GM23338 (cell line): ENCODE data around the gene ECD. TPM values are rescaled to one million over a fixed set of nuclear protein-coding genes. Genes with fewer than 3 reads are reported as not detected.

Source experiments
- ATAC-seq: fragments of 200-7000 bp; cut with Tn5 transposase; 3 replicates; pipeline ENCODE4 v1.9.1; 2020
- DNase-seq: peaks from one replicate; pipeline ENCODE4 v3.0.0-alpha.2; 2015; ENCODE audit warnings: low spot score
- H2AFZ ChIP-seq: fragments of 200-600 bp; sonication (generic); 2 replicates; pipeline ENCODE4 v1.8.0; 2016; ENCODE audit warnings: antibody characterized with exemption, mild to moderate bottlenecking, moderate library complexity
- H3F3A ChIP-seq: fragments of 200-600 bp; sonication (generic); replicated peaks from 2 replicates; pipeline ENCODE4 v1.8.0; 2017; ENCODE audit warnings: antibody characterized with exemption, mixed run types, low read depth
- H3K27ac ChIP-seq: fragments of 200-600 bp; sonication (generic); 2 replicates; pipeline ENCODE4 v1.6.1; 2016; ENCODE audit warnings: low read depth
- H3K27me3 ChIP-seq: fragments of 200-600 bp; sonication (generic); 2 replicates; pipeline ENCODE4 v1.8.0; 2016; ENCODE audit warnings: mild to moderate bottlenecking, mixed run types, moderate library complexity; ENCODE audit not compliant: insufficient read depth
- H3K36me3 ChIP-seq: fragments of 200-600 bp; sonication (generic); 2 replicates; pipeline ENCODE4 v1.8.0; 2016; ENCODE audit warnings: mild to moderate bottlenecking; ENCODE audit not compliant: insufficient read depth
- H3K4me1 ChIP-seq: fragments of 200-600 bp; sonication (generic); 2 replicates; pipeline ENCODE4 v1.8.0; 2016; ENCODE audit warnings: mild to moderate bottlenecking, moderate library complexity; ENCODE audit not compliant: insufficient read depth
- H3K4me2 ChIP-seq: fragments of 200-600 bp; sonication (generic); 2 replicates; pipeline ENCODE4 v1.7.1; 2017; ENCODE audit warnings: mixed run types
- H3K4me3 ChIP-seq: fragments of 200-600 bp; sonication (generic); 2 replicates; pipeline ENCODE4 v1.6.1; 2016; ENCODE audit warnings: mixed run types
- H3K79me2 ChIP-seq: fragments of 200-600 bp; sonication (generic); replicated peaks from 2 replicates; pipeline ENCODE4 v1.8.0; 2017; ENCODE audit warnings: mild to moderate bottlenecking; ENCODE audit not compliant: insufficient read depth
- H3K9me2 ChIP-seq: fragments of 200-600 bp; sonication (generic); 2 replicates; pipeline ENCODE4 v1.8.0; 2017; ENCODE audit not compliant: insufficient read depth
- H4K20me1 ChIP-seq: fragments of 200-600 bp; sonication (generic); replicated peaks from 2 replicates; pipeline ENCODE4 v1.8.0; 2017; ENCODE audit warnings: mild to moderate bottlenecking; ENCODE audit not compliant: insufficient read depth
- H3K27ac Mint-ChIP-seq: 2 replicates; pipeline ENCODE4 v1.8.0; 2020; ENCODE audit warnings: inconsistent platforms, mild to moderate bottlenecking, moderate library complexity, mixed read lengths
- H3K27me3 Mint-ChIP-seq: 3 replicates; pipeline ENCODE4 v1.8.0; 2022; ENCODE audit warnings: low read depth, mild to moderate bottlenecking, moderate library complexity, mixed read lengths, inconsistent platforms; ENCODE audit not compliant: insufficient read depth, poor library complexity
- H3K36me3 Mint-ChIP-seq: 3 replicates; pipeline ENCODE4 v1.8.0; 2021; ENCODE audit warnings: low read depth, mild to moderate bottlenecking, inconsistent platforms, moderate library complexity, mixed read lengths
- H3K4me1 Mint-ChIP-seq: 3 replicates; pipeline ENCODE4 v1.8.0; 2020; ENCODE audit warnings: mild to moderate bottlenecking, inconsistent platforms, mixed read lengths
- H3K4me3 Mint-ChIP-seq: 3 replicates; pipeline ENCODE4 v1.8.0; 2021; ENCODE audit warnings: moderate library complexity, mild to moderate bottlenecking, inconsistent platforms, mixed read lengths
- H3K9me3 Mint-ChIP-seq: 3 replicates; pipeline ENCODE4 v1.8.0; 2020; ENCODE audit warnings: moderate library complexity, mild to moderate bottlenecking, inconsistent platforms, mixed read lengths
- CREB1 ChIP-seq: fragments of 250-450 bp; sonication (Bioruptor Pico); IDR thresholded peaks from 2 replicates; pipeline ENCODE4 v1.5.0; 2020; ENCODE audit warnings: low read depth, mild to moderate bottlenecking, moderate library complexity
- CTCF ChIP-seq, 2 experiments: fragments of 200-600 bp in 1 of 2; sonication (generic) in 1 of 2; conservative IDR thresholded peaks; 2 replicates each; pipeline versions ENCODE4 v1.5.1 to v1.6.1; 2016 to 2017; ENCODE audit warnings: antibody characterized with exemption in 2 of 2, low read depth in 2 of 2, mild to moderate bottlenecking in 2 of 2, moderate library complexity in 1 of 2
- ETS1 ChIP-seq: IDR thresholded peaks from 2 replicates; pipeline ENCODE4 v1.6.1; 2016; ENCODE audit warnings: antibody characterized with exemption
- EZH2 ChIP-seq: fragments of 200-600 bp; sonication (generic); IDR thresholded peaks from one replicate; pipeline ENCODE4 v1.8.0; 2017; ENCODE audit warnings: antibody characterized with exemption, mild to moderate bottlenecking, low read depth; ENCODE audit not compliant: unreplicated experiment
- EZH2phosphoT487 ChIP-seq: fragments of 200-600 bp; sonication (generic); IDR thresholded peaks from one replicate; pipeline ENCODE4 v1.8.1; 2018; ENCODE audit warnings: antibody characterized with exemption; ENCODE audit not compliant: unreplicated experiment
- JUNB ChIP-seq: IDR thresholded peaks from one replicate; pipeline ENCODE4 v1.6.1; 2016; ENCODE audit warnings: antibody characterized with exemption; ENCODE audit not compliant: unreplicated experiment
- NANOG ChIP-seq: IDR thresholded peaks from 2 replicates; pipeline ENCODE4 v1.6.1; 2016; ENCODE audit warnings: antibody characterized with exemption, borderline replicate concordance
- POLR2AphosphoS5 ChIP-seq: IDR thresholded peaks from 2 replicates; pipeline ENCODE4 v1.6.1; 2016; ENCODE audit warnings: antibody characterized with exemption, low read depth
- STAT1 ChIP-seq: IDR thresholded peaks from one replicate; pipeline ENCODE4 v1.6.1; 2016; ENCODE audit warnings: antibody characterized with exemption; ENCODE audit not compliant: unreplicated experiment
- ZNF114 ChIP-seq: fragments of 250-450 bp; sonication (Bioruptor Pico); IDR thresholded peaks from 2 replicates; pipeline ENCODE4 v1.5.0; 2020; ENCODE audit warnings: mild to moderate bottlenecking, moderate library complexity
- ZNF331 ChIP-seq: fragments of 250-450 bp; sonication (Bioruptor Pico); IDR thresholded peaks from 2 replicates; pipeline ENCODE4 v1.5.0; 2020; ENCODE audit warnings: low read depth, mild to moderate bottlenecking, moderate library complexity
- ZNF462 ChIP-seq: fragments of 250-450 bp; sonication (Bioruptor Pico); IDR thresholded peaks from 2 replicates; pipeline ENCODE4 v1.5.0; 2020; ENCODE audit warnings: mild to moderate bottlenecking, moderate library complexity
- polyA plus RNA-seq: library from polyadenylated mRNA; unstranded; fragments of >200 nt; fragmentation: Nextera tagmentation; extraction: Ambion mirVana; gene quantifications from 2 replicates; pipeline ENCODE4 v1.2.1, GENCODE V29; 2016
- total RNA-seq: library from RNA; depleted of rRNA; stranded (reverse); fragments of >200 nt; shearing (Covaris generic); gene quantifications from 2 replicates; pipeline ENCODE4 v1.2.3, GENCODE V29; 2014
- TF ChIP-seq, protein P1 (sequence below): IDR thresholded peaks from one replicate; pipeline ENCODE4 v1.6.1; 2018; ENCODE audit warnings: antibody characterized with exemption; ENCODE audit not compliant: unreplicated experiment

The ECD gene
- total and polyA plus RNA-seq, 2 experiments from 2014 or later = 37.8 to 56.6 TPM

- H3K36me3 ChIP-seq = peaks cover 28% of the 10 kb centered on the region
These were observed 28.6 kb downstream of the ECD start for GRCh38 chr10:73139251-73139650.

More at GRCh38 chr10:73139251-73139650, 28.6 kb downstream of the ECD start:
- Mint-ChIP-seq H3K27ac (no peak overlapping the region), H3K36me3 (peaks cover 57% of the 10 kb centered on the region), H3K27me3 (no peaks in the 10 kb centered on the region), H3K4me1 (no peaks in the 10 kb centered on the region), H3K4me3 (no peak overlapping the region), H3K9me3 (no peaks in the 10 kb centered on the region)
- no peaks in the 10 kb centered on the region for H3K27me3 ChIP-seq
- H3K9me2 ChIP-seq = no peaks in the 10 kb centered on the region
- H4K20me1 ChIP-seq = peaks cover 7% of the 10 kb centered on the region
- H3K4me1 ChIP-seq = no peaks in the 10 kb centered on the region
- no peak for DNase-seq
- no peak for TF ChIP-seq STAT1
- no peak for TF ChIP-seq EZH2
- TF ChIP-seq ETS1 = no peak
- TF ChIP-seq EZH2phosphoT487 = no peak
- no peak for TF ChIP-seq ZNF114 (CRISPR knock-in tag)
- no peak for TF ChIP-seq JUNB
- no peak for TF ChIP-seq CREB1 (CRISPR knock-in tag)
- TF ChIP-seq CTCF (conservative IDR thresholded peaks at IDR 0.05; ENCODE audit: low read depth in 2 of 2) = no peak
- TF ChIP-seq, protein P1, sequence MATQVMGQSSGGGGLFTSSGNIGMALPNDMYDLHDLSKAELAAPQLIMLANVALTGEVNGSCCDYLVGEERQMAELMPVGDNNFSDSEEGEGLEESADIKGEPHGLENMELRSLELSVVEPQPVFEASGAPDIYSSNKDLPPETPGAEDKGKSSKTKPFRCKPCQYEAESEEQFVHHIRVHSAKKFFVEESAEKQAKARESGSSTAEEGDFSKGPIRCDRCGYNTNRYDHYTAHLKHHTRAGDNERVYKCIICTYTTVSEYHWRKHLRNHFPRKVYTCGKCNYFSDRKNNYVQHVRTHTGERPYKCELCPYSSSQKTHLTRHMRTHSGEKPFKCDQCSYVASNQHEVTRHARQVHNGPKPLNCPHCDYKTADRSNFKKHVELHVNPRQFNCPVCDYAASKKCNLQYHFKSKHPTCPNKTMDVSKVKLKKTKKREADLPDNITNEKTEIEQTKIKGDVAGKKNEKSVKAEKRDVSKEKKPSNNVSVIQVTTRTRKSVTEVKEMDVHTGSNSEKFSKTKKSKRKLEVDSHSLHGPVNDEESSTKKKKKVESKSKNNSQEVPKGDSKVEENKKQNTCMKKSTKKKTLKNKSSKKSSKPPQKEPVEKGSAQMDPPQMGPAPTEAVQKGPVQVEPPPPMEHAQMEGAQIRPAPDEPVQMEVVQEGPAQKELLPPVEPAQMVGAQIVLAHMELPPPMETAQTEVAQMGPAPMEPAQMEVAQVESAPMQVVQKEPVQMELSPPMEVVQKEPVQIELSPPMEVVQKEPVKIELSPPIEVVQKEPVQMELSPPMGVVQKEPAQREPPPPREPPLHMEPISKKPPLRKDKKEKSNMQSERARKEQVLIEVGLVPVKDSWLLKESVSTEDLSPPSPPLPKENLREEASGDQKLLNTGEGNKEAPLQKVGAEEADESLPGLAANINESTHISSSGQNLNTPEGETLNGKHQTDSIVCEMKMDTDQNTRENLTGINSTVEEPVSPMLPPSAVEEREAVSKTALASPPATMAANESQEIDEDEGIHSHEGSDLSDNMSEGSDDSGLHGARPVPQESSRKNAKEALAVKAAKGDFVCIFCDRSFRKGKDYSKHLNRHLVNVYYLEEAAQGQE = no peak
- no peak for TF ChIP-seq NANOG
- no peak for TF ChIP-seq ZNF331 (CRISPR knock-in tag)
- no peak for TF ChIP-seq ZNF462 (CRISPR knock-in tag)
- no peak for TF ChIP-seq POLR2AphosphoS5
- H3K79me2 ChIP-seq = no peaks in the 10 kb centered on the region
- no peak overlapping the region for H3K4me2 ChIP-seq
- H3F3A ChIP-seq = no peaks in the 10 kb centered on the region
- H3K4me3 ChIP-seq = no peak overlapping the region
- no peak for ATAC-seq
- no peak overlapping the region for H3K27ac ChIP-seq
- H2AFZ ChIP-seq = no peak overlapping the region
